Stimulated activated CD4-positive, alpha-beta T cell treated with anti-CD3 and anti-CD28 coated beads, Interleukin-1b, Interleukin-23, amount 100 ng/mL, for 4 hours (primary cell): Measurements from ENCODE around the gene PYGB.

Experiments
- DNase-seq, 2 donors: peaks; one replicate each; pipeline ENCODE4 v3.0.0-alpha.2; 2020; ENCODE audit warnings: low read depth in 2 of 2

PYGB gene

GRCh38 chr20:25336561-25337422 is 88.9 kb downstream of the PYGB start:
- no peak for DNase-seq

DNA sequence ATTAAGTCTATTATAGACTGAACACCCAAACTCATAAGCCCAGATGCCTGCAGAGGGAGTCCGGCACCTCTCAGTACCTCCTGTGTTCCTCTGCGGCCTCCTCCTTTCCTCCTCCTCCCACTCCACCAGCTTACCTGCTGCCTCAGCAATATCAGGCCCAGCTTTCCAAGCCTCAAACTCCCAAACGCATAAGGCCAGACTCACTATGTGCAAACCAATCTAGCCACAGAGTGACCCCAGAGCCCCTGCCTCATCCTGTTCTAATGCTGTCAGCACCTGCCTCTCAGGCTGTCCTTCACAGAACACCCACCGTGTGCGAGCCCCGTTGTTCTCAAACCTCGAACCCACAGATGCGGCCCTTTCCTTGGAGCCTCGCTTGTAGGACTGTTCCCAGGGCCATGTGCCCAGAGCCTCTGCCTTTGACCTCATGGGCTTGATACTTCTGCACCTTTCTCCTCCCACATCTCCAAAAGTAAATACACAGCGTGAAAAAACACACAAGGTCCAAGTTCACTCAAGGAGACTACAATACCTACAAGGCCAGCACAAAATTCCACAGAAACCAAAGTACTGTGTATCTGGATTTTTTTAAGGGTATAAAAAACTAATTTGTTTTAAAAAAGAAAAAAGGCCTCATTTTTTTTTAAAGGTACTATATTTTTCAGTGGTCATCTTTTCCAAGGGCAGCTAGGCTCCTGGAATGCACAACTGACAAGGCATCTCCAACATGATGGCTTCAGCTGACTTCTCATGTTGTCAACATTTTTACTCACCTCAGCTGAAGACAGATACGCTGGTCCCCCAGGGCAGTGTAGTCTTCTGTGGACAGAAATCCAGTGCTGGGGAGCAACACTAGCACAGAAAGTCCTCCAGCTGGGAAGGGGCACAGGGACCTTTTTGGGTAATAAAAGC is 90.5 kb downstream of the PYGB start:
- no peak for DNase-seq

- DNase-seq: no peak
Observed at GRCh38 chr20:25339608-25340007, 91.7 kb downstream of the PYGB start.

DNA sequence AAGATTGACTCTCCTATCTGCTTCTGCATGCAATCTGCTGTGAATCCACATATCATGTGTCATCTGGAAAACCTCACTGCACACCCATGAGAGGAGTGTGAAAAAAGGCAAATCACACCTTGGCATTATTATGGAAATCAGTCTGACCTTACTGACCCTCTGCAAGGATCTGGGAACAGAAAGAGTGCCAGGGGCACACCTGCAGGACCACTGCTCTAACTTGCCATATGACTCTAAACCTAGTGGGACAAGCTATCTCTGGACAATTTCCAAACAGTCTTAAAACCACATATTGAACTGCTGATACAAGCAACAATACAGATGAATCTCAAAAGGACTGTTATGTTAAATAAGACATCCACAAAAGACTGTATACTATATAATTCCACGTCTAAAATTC is 92.5 kb downstream of the PYGB start:
- DNase-seq: no peak

- DNase-seq: no peak
Observed at GRCh38 chr20:25341716-25342680, 94.1 kb downstream of the PYGB start.

DNA sequence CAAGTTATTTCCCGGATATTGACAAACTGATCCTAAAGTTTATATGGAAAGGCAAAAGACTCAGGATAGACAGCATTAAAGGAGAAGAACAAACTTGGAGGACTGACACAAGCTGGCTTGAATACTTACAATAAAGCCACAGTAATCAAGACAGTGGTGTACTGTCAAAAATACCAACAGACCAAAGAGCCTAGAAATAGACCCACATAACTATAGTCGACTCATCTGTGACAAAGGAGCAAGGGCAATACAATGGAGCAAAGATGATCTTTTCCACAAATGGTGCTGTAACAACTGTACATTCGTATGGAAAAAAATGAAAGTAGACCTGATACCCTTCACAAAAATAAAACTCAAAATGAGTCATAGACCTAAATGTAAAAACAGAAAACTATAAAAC is 96.7 kb downstream of the PYGB start:
- DNase-seq: no peak

- no peak for DNase-seq
Observed at GRCh38 chr20:25345721-25346120, 97.8 kb downstream of the PYGB start.

- DNase-seq: no peak
Observed at GRCh38 chr20:25346349-25346748, 98.5 kb downstream of the PYGB start.
